K562 (cell line): ENCODE measurements around the gene CNPY4.
A peak's percentile ranks its signal among the peaks of the same experiment; 100 is the strongest.

ENCODE experiments used
- CBX1 ChIP-seq: sonication (generic); IDR thresholded peaks from 2 replicates; pipeline ENCODE4 v1.6.1; 2016; ENCODE audit warnings: antibody characterized with exemption, low read depth, mild to moderate bottlenecking
- CTCF ChIP-seq, 3 experiments: IDR thresholded peaks in 2 of 3; conservative IDR thresholded peaks in 1 of 3; 2 replicates each; pipeline ENCODE4 v1.5.1; 2011 to 2012; ENCODE audit warnings: low read length in 3 of 3, mild to moderate bottlenecking in 3 of 3, control low read depth in 2 of 3, improper control_type of control experiment in 1 of 3, inconsistent platforms in 1 of 3, low read depth in 1 of 3, mixed read lengths in 1 of 3, moderate library complexity in 1 of 3; ENCODE audit not compliant: insufficient read depth in 2 of 3
- LARP7 ChIP-seq: fragments of 450-650 bp; IDR thresholded peaks from 2 replicates; pipeline ENCODE4 v1.6.1; 2016
- MAFF ChIP-seq: IDR thresholded peaks from 2 replicates; pipeline ENCODE4 v1.6.1; 2012; ENCODE audit warnings: low read length, improper control_type of control experiment
- MEF2D ChIP-seq: conservative IDR thresholded peaks from 2 replicates; pipeline ENCODE4 v1.6.1; 2016; ENCODE audit warnings: low read depth, missing genetic modification characterization, missing compliant biosample characterization
- NONO ChIP-seq, 2 experiments: fragments of 200-400 bp in 1 of 2; fragments of 450-650 bp in 1 of 2; formaldehyde crosslinking in 1 of 2; IDR thresholded peaks; 2 replicates each; pipeline ENCODE4 v1.6.1; 2017; ENCODE audit warnings: low read depth in 2 of 2, mild to moderate bottlenecking in 2 of 2, moderate library complexity in 2 of 2, low read length in 1 of 2
- POLR2A ChIP-seq: fragments of 450-650 bp; conservative IDR thresholded peaks from 2 replicates; pipeline ENCODE4 v1.6.1; 2016
- YY1 ChIP-seq, 3 experiments: IDR thresholded peaks; 2 replicates each; pipeline ENCODE4 v1.6.1; 2011; ENCODE audit warnings: low read length in 2 of 3, mild to moderate bottlenecking in 2 of 3, moderate library complexity in 2 of 3, borderline replicate concordance in 1 of 3, control low read depth in 1 of 3, low read depth in 1 of 3; ENCODE audit not compliant: insufficient read depth in 3 of 3, insufficient replicate concordance in 2 of 3, control insufficient read depth in 1 of 3, insufficient read length in 1 of 3; ENCODE audit errors: extremely low read depth in 1 of 3
- ZNF354B ChIP-seq: fragments of 250-450 bp; sonication (Bioruptor Pico); IDR thresholded peaks from 2 replicates; pipeline ENCODE4 v1.4.0; 2020
- ZNF655 ChIP-seq: fragments of 250-450 bp; sonication (Bioruptor Pico); IDR thresholded peaks from 2 replicates; pipeline ENCODE4 v1.5.0; 2021

- TF ChIP-seq YY1 (IDR thresholded peaks at IDR 0.05; ENCODE audit: borderline replicate concordance in 1 of 3, control insufficient read depth in 1 of 3, extremely low read depth in 1 of 3, insufficient read depth in 3 of 3, insufficient read length in 1 of 3, insufficient replicate concordance in 2 of 3, low read depth in 1 of 3, low read length in 2 of 3) (no peak), ZNF655 (CRISPR knock-in tag) (no peak), CTCF (IDR thresholded peaks at IDR 0.05 in 2 of 3, conservative IDR thresholded peaks at IDR 0.05 in 1 of 3; ENCODE audit: insufficient read depth in 2 of 3, low read depth in 1 of 3, low read length in 3 of 3) (no peak), MEF2D (tag) (no peak), POLR2A (0 out of 2 replicates have a peak, but pooled peaks have one; percentile 57), CBX1 (no peak), LARP7 (no peak), MAFF (no peak), NONO (IDR thresholded peaks at IDR 0.05; ENCODE audit: low read depth in 2 of 2, low read length in 1 of 2) (no peak), ZNF354B (CRISPR knock-in tag) (no peak)
Measured at GRCh38 chr7:100069991-100070390, 49.4 kb upstream of the CNPY4 start.
